H9 (cell line): ENCODE results near the gene RERE. TPM values are rescaled to one million over a fixed set of nuclear protein-coding genes. Genes with fewer than 3 reads are reported as not detected.
A peak's percentile ranks its signal among the peaks of the same experiment; 100 is the strongest.

ENCODE experiments used
- DNase-seq: peaks from one replicate; pipeline ENCODE4 v3.0.0-alpha.2; 2017
- H2AFZ ChIP-seq: one replicate; pipeline ENCODE4 v1.6.1; 2013; ENCODE audit warnings: mild to moderate bottlenecking, low read length, control low read depth, moderate library complexity
- H2AK5ac ChIP-seq: 2 replicates; pipeline ENCODE4 v1.6.1; 2013; ENCODE audit warnings: low read length, control low read depth, mixed read lengths; ENCODE audit not compliant: insufficient read length
- H2BK120ac ChIP-seq: one replicate; pipeline ENCODE4 v1.6.1; 2013; ENCODE audit warnings: low read depth, mild to moderate bottlenecking, low read length, control low read depth, inconsistent platforms; ENCODE audit not compliant: poor library complexity, severe bottlenecking
- H2BK12ac ChIP-seq: 2 replicates; pipeline ENCODE4 v1.6.1; 2013; ENCODE audit warnings: low read length, control low read depth, mixed read lengths, low read depth; ENCODE audit not compliant: insufficient read length
- H2BK15ac ChIP-seq: 2 replicates; pipeline ENCODE4 v1.6.1; 2013; ENCODE audit warnings: low read depth, low read length, control low read depth
- H2BK20ac ChIP-seq: one replicate; pipeline ENCODE4 v1.6.1; 2013; ENCODE audit warnings: low read depth, mild to moderate bottlenecking, low read length, control low read depth, inconsistent platforms; ENCODE audit not compliant: poor library complexity, severe bottlenecking
- H2BK5ac ChIP-seq: 2 replicates; pipeline ENCODE4 v1.6.1; 2013; ENCODE audit warnings: low read length, control low read depth, mixed read lengths; ENCODE audit not compliant: insufficient read length
- H3K14ac ChIP-seq: 2 replicates; pipeline ENCODE4 v1.6.1; 2013; ENCODE audit warnings: low read length, control low read depth; ENCODE audit not compliant: insufficient read depth
- H3K18ac ChIP-seq: 2 replicates; pipeline ENCODE4 v1.6.1; 2013; ENCODE audit warnings: low read depth, mild to moderate bottlenecking, mixed read lengths, low read length, control low read depth; ENCODE audit not compliant: insufficient read length
- H3K23ac ChIP-seq: 2 replicates; pipeline ENCODE4 v1.6.1; 2013; ENCODE audit warnings: low read length, control low read depth, mixed read lengths, low read depth; ENCODE audit not compliant: insufficient read length
- H3K23me2 ChIP-seq: 2 replicates; pipeline ENCODE4 v1.6.1; 2013; ENCODE audit warnings: low read depth, mild to moderate bottlenecking, mixed read lengths, low read length, control low read depth; ENCODE audit not compliant: insufficient read length, poor library complexity, severe bottlenecking
- H3K27ac ChIP-seq: 2 replicates; pipeline ENCODE4 v1.5.1; 2013; ENCODE audit warnings: low read length, control low read depth, mixed read lengths, low read depth; ENCODE audit not compliant: insufficient read length
- H3K27me3 ChIP-seq: 2 replicates; pipeline ENCODE4 v1.6.1; 2013; ENCODE audit warnings: low read length, control low read depth, inconsistent platforms; ENCODE audit not compliant: insufficient read depth
- H3K4ac ChIP-seq: 2 replicates; pipeline ENCODE4 v1.6.1; 2013; ENCODE audit warnings: low read depth, mild to moderate bottlenecking, control low read depth, inconsistent platforms, low read length, moderate library complexity
- H3K4me1 ChIP-seq: 2 replicates; pipeline ENCODE4 v1.6.1; 2013; ENCODE audit warnings: low read length, control low read depth, inconsistent platforms; ENCODE audit not compliant: insufficient read depth
- H3K4me2 ChIP-seq: 2 replicates; pipeline ENCODE4 v1.6.1; 2013; ENCODE audit warnings: low read length, control low read depth, mixed read lengths; ENCODE audit not compliant: insufficient read length, insufficient read depth
- H3K56ac ChIP-seq: 2 replicates; pipeline ENCODE4 v1.6.1; 2013; ENCODE audit warnings: low read depth, mild to moderate bottlenecking, mixed read lengths, low read length, control low read depth; ENCODE audit not compliant: insufficient read length
- H3K79me1 ChIP-seq: 2 replicates; pipeline ENCODE4 v1.6.1; 2013; ENCODE audit warnings: low read depth, mild to moderate bottlenecking, moderate library complexity, low read length, control low read depth, inconsistent platforms; ENCODE audit not compliant: insufficient read depth, poor library complexity, severe bottlenecking
- H3K79me2 ChIP-seq: 2 replicates; pipeline ENCODE4 v1.6.1; 2013; ENCODE audit warnings: low read length, control low read depth, inconsistent platforms; ENCODE audit not compliant: insufficient read depth
- H3K9ac ChIP-seq: 2 replicates; pipeline ENCODE4 v1.6.1; 2013; ENCODE audit warnings: low read length, control low read depth, mixed read lengths; ENCODE audit not compliant: insufficient read length; ENCODE audit errors: extremely low read depth
- H3K9me3 ChIP-seq: one replicate; pipeline ENCODE4 v1.6.1; 2013; ENCODE audit warnings: low read depth, low read length, inconsistent platforms; ENCODE audit not compliant: control insufficient read depth
- H3T11ph ChIP-seq: one replicate; pipeline ENCODE4 v1.6.1; 2013; ENCODE audit warnings: mild to moderate bottlenecking, low read length, control low read depth, inconsistent platforms
- H4K20me1 ChIP-seq: one replicate; pipeline ENCODE4 v1.6.1; 2013; ENCODE audit not compliant: control insufficient read depth, insufficient read length, insufficient read depth
- H4K5ac ChIP-seq: 2 replicates; pipeline ENCODE4 v1.6.1; 2013; ENCODE audit warnings: low read depth, mild to moderate bottlenecking, mixed read lengths, low read length, control low read depth; ENCODE audit not compliant: insufficient read length
- H4K8ac ChIP-seq: replicated peaks from 2 replicates; pipeline ENCODE4 v1.6.1; 2013; ENCODE audit warnings: low read length, control low read depth, mixed read lengths, low read depth; ENCODE audit not compliant: insufficient read length
- H4K91ac ChIP-seq: 2 replicates; pipeline ENCODE4 v1.6.1; 2013; ENCODE audit warnings: low read depth, mild to moderate bottlenecking, moderate library complexity, mixed read lengths, low read length, control low read depth; ENCODE audit not compliant: insufficient read length
- H3K27ac Mint-ChIP-seq, 3 experiments: 2 replicates in 2 of 3; 3 replicates in 1 of 3; pipeline ENCODE4 v1.8.0; 2020 to 2021; ENCODE audit warnings: mixed read lengths in 3 of 3, mild to moderate bottlenecking in 1 of 3, moderate library complexity in 1 of 3
- H3K27me3 Mint-ChIP-seq: 2 replicates; pipeline ENCODE4 v1.8.0; 2021; ENCODE audit warnings: low read depth, mild to moderate bottlenecking, moderate library complexity, mixed read lengths
- H3K36me3 Mint-ChIP-seq, 3 experiments: 2 replicates in 2 of 3; 3 replicates in 1 of 3; pipeline ENCODE4 v1.8.0; 2020 to 2021; ENCODE audit warnings: low read depth in 3 of 3, mixed read lengths in 3 of 3; ENCODE audit not compliant: insufficient read depth in 1 of 3
- H3K4me1 Mint-ChIP-seq, 2 experiments: 2 replicates each; pipeline ENCODE4 v1.8.0; 2020; ENCODE audit warnings: mixed read lengths in 2 of 2
- H3K4me3 Mint-ChIP-seq, 2 experiments: 2 replicates in 1 of 2; 3 replicates in 1 of 2; pipeline ENCODE4 v1.8.0; 2020 to 2021; ENCODE audit warnings: mild to moderate bottlenecking in 2 of 2, mixed read lengths in 2 of 2, moderate library complexity in 1 of 2
- H3K9me3 Mint-ChIP-seq, 2 experiments: 2 replicates in 1 of 2; 3 replicates in 1 of 2; pipeline ENCODE4 v1.8.0; 2020; ENCODE audit warnings: mild to moderate bottlenecking in 2 of 2, mixed read lengths in 2 of 2, moderate library complexity in 1 of 2
- WGBS: extraction: QIAGEN DNeasy Blood & Tissue Kit; methylation state at CpG from one replicate; pipeline ENCODE4 v1.1.7; 2013; ENCODE audit warnings: missing lambda C conversion rate, low lambda C conversion rate, mixed read lengths; ENCODE audit not compliant: insufficient read length; ENCODE audit errors: extremely low coverage; 5-methylcytosine and 5-hydroxymethylcytosine counted together
- total RNA-seq: library from RNA; stranded (reverse); gene quantifications from 2 replicates; pipeline ENCODE4 v1.2.1, GENCODE V29; 2021
- TF ChIP-seq, protein P1 (sequence below): fragments of 200-600 bp; sonication (generic); conservative IDR thresholded peaks from 3 replicates; pipeline ENCODE4 v1.8.0; 2021; ENCODE audit warnings: antibody characterized with exemption, mild to moderate bottlenecking

The RERE gene
- total RNA-seq, 1 experiment from 2014 or later: 103 TPM

DNA sequence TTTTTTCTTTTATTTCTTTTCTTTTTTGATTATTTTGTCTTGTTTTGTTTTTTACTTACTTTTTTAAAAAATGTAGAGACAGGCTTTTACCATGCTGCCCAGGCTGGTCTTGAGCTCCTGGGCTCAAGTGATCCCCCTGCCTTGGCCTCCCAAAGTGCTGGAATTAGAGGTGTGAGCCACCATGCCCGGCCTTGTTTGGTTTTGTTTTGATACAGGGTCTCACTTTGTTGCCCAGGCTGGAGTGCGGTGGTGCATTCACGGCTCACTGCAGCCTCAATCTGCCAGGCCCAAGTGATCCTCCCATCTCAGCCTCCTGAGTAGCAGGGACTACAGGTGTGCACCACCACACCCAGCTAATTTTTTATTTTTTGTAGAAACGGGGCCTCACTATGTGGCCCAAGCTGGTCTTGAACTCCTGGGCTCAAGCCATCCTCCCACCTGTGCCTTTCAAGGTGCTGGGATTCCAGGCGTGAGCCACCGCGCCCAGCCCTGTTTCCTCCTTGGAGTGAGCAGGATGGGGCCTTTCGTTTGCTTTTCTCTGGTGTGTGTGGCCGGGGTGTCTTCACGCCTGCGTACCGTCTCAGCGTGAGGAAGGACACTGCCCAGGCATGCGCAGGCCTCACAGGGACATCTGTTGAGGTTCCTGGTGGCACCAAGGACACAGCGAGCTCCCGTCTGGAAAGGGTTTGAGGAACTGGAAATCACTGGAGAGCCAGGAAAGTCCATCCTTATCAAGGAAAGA is 484.0 kb downstream of the RERE start:
- no peak overlapping the region for H3K14ac ChIP-seq
- no peaks in the 10 kb centered on the region for H3K79me2 ChIP-seq
- no peak overlapping the region for H4K8ac ChIP-seq
- H2AFZ ChIP-seq: no peak overlapping the region
- no peak overlapping the region for H2BK15ac ChIP-seq
- H3K36me3 Mint-ChIP-seq: peaks cover 2 to 6% (median 4%) of the 10 kb centered on the region in 3 experiments; a peak in 5 of 7 replicates
- no peak overlapping the region for H3K23ac ChIP-seq
- H3K4me2 ChIP-seq: no peak overlapping the region
- peaks cover 3 to 4% of the 10 kb centered on the region in 2 experiments; a peak in 4 of 5 replicates for H3K9me3 Mint-ChIP-seq
- no peaks in the 10 kb centered on the region for H3K79me1 ChIP-seq
- no peaks in the 10 kb centered on the region for H4K20me1 ChIP-seq
- no peak overlapping the region for H3K4ac ChIP-seq
- H2AK5ac ChIP-seq: no peak overlapping the region
- H3K27ac Mint-ChIP-seq: 0 out of 7 replicates have a peak overlapping the region, but pooled peaks of 1 of the 3 experiments have one; percentile 34
- no peak overlapping the region for H2BK5ac ChIP-seq
- H2BK12ac ChIP-seq: no peak overlapping the region
- TF ChIP-seq, protein P1, sequence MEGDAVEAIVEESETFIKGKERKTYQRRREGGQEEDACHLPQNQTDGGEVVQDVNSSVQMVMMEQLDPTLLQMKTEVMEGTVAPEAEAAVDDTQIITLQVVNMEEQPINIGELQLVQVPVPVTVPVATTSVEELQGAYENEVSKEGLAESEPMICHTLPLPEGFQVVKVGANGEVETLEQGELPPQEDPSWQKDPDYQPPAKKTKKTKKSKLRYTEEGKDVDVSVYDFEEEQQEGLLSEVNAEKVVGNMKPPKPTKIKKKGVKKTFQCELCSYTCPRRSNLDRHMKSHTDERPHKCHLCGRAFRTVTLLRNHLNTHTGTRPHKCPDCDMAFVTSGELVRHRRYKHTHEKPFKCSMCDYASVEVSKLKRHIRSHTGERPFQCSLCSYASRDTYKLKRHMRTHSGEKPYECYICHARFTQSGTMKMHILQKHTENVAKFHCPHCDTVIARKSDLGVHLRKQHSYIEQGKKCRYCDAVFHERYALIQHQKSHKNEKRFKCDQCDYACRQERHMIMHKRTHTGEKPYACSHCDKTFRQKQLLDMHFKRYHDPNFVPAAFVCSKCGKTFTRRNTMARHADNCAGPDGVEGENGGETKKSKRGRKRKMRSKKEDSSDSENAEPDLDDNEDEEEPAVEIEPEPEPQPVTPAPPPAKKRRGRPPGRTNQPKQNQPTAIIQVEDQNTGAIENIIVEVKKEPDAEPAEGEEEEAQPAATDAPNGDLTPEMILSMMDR: no peak
- no peak overlapping the region for H4K5ac ChIP-seq
- no peaks in the 10 kb centered on the region for H3K4me1 Mint-ChIP-seq
- H3K4me1 ChIP-seq: no peaks in the 10 kb centered on the region
- no peak overlapping the region for H3T11ph ChIP-seq
- no peaks in the 10 kb centered on the region for H3K9me3 ChIP-seq
- no CpG with 5 or more reads among the region's 16 CpGs for WGBS
- no peak overlapping the region for H3K56ac ChIP-seq
- no peaks in the 10 kb centered on the region for H3K23me2 ChIP-seq
- H3K27me3 Mint-ChIP-seq: peaks cover 2% of the 10 kb centered on the region
- no peak for DNase-seq
- H4K91ac ChIP-seq: no peak overlapping the region
- no peak overlapping the region for H2BK120ac ChIP-seq
- no peaks in the 10 kb centered on the region for H3K27me3 ChIP-seq
- no peak overlapping the region for H3K9ac ChIP-seq
- no peak overlapping the region for H3K27ac ChIP-seq
- no peak overlapping the region for H3K4me3 Mint-ChIP-seq
- no peak overlapping the region for H2BK20ac ChIP-seq
- no peak overlapping the region for H3K18ac ChIP-seq
